ENCODE measurements around the gene PAM16.

The PAM16 gene

DNA sequence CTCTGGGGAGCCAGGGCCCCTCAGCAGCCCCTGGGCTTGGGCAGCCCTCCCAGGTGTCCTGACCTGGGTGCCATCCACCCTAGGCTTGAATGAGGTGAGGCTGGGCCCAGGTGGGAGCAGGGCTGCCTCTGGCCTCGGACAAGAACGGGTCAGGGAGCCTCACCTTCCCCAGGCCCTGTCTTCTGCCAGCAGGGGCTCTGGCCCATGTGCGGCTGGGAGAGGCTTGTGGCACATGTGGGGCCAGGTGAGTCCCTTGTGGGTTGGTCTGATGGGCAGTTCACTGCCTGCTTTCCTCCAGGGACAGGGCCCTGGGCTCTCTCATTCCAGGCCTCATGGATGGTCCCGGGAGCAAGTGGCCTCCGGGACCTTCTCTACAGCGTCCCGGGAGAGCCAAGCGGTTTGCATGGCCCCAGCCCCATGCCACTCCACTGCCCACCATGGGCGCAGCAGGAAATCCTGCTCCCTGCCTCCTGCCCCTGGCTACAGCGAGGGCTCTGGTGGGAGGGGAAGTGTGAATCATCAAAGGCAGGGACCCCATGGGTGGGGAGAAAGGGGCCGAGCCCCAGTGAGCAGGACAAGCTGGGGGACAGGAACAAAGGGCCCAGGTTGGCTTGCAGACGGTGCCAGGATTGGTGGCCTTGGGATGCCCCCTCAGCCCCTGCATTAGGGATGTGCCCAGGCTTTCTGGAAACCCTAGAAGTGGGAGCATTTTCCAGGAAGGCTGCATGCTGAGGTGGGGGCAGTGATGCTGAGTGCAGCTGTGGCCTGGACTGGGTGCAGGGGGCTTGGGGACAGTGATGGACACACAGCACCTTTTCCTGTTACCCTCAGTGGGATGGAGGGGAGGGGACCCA is 32.7 kb upstream of the PAM16 start:
- DNase-seq = no peak

DNA sequence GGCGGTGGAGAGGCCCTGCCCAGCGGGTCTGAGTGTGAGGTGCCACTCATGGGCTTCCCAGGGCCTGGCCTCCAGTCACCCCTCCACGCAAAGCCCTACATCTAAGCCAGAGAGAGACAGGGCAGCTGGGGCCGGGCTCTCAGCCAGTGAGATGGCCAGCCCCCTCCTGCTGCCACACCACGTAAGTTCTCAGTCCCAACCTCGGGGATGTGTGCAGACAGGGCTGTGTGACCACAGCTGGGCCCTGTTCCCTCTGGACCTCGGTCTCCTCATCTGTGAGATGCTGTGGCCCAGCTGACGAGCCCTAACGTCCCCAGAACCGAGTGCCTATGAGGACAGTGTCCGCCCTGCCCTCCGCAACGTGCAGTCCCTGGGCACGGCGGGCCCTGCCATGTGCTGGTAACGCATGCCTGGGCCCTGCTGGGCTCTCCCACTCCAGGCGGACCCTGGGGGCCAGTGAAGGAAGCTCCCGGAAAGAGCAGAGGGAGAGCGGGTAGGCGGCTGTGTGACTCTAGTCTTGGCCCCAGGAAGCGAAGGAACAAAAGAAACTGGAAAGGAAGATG is 31.8 kb upstream of the PAM16 start:
- DNase-seq = no peak

DNA sequence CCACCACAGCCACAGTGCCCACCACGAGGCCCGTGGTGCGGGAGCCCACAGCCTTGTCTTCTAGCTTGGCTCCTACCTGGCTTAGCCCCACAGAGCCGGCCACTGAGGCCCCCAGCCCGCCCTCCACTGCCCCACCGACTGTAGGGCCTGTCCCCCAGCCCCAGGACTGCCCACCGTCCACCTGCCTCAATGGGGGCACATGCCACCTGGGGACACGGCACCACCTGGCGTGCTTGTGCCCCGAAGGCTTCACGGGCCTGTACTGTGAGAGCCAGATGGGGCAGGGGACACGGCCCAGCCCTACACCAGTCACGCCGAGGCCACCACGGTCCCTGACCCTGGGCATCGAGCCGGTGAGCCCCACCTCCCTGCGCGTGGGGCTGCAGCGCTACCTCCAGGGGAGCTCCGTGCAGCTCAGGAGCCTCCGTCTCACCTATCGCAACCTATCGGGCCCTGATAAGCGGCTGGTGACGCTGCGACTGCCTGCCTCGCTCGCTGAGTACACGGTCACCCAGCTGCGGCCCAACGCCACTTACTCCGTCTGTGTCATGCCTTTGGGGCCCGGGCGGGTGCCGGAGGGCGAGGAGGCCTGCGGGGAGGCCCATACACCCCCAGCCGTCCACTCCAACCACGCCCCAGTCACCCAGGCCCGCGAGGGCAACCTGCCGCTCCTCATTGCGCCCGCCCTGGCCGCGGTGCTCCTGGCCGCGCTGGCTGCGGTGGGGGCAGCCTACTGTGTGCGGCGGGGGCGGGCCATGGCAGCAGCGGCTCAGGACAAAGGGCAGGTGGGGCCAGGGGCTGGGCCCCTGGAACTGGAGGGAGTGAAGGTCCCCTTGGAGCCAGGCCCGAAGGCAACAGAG is 31.0 kb upstream of the PAM16 start:
- DNase-seq = no peak

DNA sequence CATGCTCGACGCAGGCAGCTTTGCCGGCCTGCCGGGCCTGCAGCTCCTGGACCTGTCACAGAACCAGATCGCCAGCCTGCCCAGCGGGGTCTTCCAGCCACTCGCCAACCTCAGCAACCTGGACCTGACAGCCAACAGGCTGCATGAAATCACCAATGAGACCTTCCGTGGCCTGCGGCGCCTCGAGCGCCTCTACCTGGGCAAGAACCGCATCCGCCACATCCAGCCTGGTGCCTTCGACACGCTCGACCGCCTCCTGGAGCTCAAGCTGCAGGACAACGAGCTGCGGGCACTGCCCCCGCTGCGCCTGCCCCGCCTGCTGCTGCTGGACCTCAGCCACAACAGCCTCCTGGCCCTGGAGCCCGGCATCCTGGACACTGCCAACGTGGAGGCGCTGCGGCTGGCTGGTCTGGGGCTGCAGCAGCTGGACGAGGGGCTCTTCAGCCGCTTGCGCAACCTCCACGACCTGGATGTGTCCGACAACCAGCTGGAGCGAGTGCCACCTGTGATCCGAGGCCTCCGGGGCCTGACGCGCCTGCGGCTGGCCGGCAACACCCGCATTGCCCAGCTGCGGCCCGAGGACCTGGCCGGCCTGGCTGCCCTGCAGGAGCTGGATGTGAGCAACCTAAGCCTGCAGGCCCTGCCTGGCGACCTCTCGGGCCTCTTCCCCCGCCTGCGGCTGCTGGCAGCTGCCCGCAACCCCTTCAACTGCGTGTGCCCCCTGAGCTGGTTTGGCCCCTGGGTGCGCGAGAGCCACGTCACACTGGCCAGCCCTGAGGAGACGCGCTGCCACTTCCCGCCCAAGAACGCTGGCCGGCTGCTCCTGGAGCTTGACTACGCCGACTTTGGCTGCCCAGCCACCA is 30.2 kb upstream of the PAM16 start:
- no peak for DNase-seq

DNA sequence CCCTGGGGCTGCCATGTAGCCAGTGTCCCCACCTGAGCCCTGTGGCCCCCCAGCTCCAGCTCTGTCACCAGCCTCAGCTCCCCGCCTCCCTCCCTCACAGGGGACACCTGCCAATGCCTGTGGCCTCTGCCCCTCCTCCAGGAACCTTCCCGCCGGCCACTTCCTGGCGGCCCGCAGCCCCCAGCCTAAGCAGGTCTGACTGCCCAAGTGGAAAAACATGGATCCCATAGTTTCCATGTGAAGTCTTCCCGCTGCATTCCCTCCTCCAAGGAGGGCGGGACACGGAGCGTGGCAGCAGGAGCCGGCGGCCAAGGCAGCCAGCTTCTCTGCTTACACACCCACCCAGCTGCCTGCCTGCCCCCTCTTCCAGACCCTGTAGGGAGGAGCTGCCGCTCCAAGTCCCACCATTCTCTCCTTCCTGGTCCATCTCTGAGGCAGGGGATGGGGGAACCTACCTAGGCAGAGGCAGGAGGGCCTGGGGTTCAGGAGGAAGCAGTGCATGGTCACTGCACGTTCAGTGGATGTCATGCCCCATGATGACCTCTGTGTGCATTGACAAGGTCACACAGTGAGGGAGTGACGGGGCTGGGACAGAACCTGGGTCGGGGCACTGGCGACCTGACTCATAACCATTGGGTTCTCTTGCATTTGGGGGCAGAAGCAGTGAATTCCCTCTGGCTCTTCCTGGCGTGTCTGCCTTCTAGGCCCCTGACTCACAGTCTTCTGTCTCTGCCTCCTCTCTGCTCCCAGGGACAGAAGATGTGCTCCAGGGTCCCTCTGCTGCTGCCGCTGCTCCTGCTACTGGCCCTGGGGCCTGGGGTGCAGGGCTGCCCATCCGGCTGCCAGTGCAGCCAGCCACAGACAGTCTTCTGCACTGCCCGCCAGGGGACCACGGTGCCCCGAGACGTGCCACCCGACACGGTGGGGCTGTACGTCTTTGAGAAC is 29.3 kb upstream of the PAM16 start:
- DNase-seq = no peak

DNA sequence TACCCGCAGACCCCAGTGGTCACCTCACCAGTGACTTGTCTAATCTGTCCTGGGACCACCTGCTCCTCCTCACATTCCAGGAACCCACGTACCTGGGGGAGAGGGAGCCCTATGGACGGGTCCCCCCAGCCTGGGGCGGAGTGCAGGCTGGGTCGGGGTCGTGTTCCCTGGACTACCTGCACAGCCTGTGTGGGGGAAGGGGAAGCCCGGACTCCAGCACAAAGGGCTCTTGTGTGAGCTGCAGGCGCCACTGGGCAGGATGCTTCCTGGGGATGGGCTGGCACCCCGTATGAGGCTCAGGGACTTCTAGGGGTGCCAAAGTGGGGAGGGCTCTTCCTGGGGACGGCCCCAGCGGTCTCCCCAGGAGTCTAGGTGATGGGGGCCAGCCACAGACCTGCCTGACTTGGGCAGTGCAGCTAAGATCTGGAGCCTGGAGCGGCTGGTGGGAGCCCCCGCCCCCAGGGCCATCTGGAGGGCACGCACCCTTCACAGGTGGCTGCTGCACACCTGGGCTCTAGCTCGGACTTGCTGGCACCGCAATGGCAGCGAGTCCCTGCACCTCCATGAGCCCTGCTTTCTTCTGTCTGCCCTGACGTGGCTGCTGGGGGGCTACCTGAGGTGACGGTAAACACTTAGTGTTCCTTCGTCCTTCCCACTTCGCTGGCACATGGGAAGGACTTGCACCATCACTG is 28.0 kb upstream of the PAM16 start:
- DNase-seq = no peak

DNA sequence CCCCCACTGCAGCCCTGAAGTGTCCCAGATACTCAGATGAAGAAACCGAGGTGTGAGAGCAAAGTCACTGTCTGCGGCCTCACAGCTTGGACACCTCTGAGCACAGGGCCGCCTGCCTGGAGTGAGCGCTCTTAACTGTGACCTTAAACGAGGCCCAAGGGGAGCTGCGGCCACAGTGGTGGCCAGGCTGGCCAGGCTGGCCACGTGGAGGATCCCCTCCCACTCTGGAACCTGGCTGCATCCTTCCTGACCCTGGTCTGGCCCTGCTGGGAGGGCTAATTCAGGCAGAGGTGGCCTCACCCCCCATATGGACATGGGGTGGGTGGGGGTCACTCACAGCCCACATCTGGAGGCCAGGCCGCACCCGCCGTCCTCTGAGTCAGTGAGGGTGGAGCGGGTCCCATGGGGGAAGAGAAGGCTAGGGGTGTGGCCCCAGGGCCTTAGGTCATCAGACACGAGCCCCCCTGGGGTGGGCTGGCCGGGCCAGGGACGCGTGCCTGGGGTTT is 27.1 kb upstream of the PAM16 start:
- no peak for DNase-seq

DNA sequence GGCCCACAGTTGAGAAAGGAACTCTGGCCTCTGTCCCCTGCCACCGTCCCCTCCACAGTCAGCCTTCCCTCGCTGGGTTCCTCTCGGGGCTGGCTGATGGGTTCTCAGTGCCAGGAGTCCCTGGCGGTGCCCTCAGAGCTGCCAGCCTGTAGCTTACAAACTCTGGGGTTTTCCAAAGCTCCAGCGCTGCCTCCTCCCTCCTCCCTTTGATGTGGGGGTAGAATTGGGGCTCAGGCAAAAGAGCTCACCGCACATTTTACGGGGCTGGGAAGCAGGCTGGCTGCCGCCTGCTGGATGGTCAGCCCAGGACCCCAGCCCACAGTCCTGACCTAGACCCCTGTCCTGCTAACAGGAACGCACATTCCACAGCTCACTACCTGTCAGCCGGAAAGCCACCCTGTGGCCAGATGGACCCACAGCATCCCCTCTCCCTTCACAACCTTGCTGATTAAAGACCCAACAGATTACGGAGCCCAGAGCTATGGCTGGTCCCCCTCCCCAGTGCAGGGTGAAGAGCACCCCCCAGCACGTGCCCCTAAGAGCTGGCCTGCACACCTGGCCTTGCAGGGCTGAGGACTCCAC is 26.5 kb upstream of the PAM16 start:
- no peak for DNase-seq

DNA sequence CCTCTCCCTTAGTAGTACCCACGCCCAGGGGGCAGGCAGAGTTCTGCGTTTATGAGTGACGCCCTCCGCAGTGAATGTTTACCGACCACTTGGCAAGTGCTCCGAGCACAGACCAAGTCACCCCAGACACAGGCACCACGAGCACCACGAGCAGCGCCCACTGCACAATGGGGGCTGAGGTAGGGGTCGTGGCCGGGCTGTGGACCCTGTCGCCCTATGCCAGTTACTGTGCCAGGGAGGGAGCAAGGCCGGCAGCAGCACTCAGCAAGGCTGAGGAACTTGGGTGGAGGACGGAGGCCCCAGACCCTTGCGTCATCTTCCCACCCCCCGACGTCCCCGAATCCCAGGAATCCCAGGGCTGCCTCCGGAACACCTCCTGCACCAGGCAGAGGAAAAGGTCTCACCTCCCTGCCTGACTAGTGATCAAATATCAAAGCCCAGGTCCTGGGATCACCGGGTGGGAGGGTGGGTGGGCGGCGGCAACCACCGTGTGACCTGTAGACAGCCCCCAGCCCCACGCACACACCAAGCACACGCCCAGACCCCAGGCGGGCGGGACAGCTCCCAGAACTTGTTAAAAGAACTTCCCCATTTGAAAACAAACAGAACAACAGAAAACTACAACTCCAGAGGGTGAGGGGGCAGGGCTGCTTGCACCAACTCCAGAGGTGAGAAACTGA is 25.9 kb upstream of the PAM16 start:
- DNase-seq = no peak

DNA sequence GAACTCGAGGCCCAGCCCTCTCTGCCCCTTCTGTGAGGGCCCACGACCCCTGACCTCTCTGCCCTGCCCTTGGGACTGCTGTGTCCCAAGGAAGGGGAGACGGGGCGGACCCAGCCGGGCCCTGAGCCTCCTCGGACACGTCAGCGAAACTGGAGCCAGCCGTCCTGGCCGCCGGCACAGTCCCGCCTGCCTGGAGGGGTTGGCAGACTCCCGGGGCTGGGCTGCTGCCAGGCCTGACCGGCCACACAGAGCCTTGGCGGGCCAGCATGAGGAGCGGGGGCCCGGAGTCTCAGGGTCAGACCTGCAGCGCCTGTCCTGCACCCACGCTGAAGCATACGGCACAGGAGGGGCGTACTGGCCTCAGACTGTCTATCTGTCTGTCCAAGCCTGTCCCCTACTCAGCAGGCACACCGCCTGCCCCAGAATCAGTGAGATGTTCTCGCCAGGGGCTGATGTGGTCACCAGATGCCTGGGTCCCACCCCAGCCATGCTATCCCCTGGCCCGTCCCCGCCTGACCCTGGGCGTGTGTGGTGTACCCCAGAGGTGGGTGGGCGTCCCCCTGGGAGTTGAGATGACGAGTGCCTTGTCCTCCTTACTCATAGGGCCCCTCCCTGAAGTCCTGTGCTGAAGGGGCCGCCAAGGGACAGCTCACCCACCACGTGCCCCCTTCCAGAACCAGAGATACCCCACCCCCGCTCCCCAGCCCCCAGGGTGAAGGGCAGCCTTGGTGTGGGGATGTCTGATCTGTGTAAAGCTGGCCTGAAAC is 25.2 kb upstream of the PAM16 start:
- DNase-seq = no peak

DNA sequence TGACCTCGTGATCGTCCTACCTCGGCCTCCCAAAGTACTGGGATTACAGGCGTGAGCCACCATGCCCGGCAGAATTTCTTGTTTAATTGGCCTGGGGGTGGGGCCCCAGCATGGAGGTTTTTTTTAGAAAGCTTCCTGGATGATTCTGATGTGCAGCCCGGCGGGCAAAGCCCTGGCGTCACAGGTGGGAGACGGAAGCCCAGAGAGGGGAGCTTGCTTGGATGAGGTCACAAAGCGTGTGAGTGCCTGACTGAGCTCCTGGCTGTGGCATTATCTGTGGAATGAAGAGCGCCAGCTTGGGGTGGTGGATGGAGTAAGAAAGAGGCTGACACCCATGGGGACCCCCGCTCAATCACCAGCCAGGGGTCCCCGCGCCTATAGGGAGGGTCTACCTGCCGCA is 24.6 kb upstream of the PAM16 start:
- DNase-seq = no peak

DNA sequence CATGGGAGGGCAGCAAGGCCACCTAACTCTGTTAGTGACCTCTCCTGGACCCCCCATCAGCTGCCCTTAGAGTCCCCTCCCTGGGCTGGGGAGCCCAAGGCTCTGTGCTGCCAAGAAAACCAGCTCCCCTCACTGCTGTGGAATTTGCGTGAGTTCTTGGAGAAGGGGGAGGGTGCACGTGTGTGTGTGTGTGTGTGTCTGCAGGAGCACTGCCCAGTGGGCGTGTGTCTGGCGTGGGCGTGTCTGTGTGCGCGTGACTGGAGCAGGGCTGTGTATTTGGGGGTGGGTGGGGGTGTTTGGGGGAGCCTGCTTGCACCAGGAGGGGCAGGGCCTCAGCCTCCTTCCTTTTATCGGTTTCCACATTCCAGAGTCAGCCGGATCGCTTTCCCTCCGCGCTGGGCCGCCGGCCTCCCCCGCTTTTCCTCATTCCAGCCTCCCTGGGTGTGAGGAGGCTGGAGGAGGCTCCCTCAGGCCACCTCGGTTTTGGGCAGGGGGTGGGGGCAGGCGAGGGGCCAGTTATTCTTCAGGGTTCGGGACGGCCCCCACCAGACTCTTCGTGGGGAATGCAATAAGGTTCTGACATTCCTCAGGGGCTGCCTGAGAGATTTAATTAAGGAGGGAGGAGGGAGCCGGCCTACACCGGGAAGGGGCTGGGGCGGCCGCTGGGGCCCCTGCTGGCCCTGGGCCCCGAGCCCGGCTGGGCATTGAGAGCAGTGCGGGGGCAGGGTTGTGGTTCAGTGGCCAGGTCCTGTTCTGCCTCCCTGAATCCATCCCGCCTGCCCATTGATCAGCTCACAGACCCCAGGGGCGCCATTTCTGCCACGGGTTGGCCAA is 23.0 kb upstream of the PAM16 start:
- DNase-seq = no peak

DNA sequence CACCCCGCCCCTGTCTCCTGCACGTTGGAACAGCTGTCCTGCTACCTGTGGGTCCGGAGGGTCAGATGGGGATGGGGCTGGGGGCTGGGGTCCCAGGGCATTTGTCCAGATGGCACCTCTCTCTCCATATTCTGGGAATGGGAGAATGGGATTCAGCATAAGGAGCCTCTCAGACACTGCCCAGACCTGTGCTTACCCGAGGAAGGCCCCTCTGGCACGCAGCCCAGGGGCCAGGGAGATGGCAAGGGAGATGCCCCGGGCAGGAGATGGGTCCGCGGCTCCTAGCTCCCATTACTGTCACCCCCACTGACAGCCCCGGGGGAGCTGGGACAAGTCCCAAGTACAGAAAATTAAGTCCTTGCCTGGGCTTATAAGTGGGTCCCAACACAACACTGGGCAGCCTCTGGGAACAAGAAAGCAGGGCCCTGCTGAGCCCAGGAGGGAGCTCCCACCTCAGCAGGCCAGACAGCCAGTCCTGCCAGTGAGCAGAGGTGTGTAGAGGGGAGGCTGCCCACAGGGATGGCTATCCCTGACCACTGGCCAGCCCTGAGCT is 22.3 kb upstream of the PAM16 start:
- DNase-seq = no peak

DNA sequence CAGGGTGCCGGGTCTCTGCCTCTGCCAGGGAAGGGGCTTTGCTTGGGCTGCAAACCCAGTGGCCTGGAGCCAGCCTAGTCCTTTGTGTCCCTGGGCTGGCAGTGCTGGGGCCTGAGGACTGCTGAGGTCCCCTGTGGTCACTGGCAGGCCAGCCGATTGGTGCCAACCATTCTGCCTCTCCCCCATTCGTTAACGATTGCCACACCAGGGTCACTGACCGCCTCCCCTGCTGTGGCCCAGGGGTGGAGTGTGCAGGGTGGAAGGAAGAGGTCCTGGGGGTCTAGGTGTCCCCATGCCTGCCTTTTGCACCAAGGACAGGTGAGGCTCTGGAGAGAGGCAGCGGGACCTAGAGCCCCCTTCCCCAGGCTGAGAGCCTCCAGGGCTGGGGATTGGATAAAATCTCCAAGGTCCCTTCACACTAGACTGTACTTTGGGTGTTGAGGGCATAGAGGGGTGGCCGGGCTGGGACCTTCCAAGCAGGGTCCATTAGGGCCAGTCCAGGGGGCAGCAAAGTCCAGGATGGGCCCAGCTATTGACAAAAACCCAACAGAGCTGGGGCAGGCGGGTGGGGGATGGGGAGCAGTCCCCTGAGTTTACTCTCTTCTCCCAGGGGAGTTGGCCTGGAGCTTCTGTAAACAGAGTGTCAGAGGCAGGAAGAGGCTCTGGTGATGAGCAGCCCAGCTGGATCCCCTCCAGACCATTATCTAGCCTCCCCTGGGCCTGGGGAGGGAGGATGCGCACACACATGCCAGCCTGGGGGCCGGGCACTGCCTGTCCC is 21.6 kb upstream of the PAM16 start:
- peak; percentile 45 for DNase-seq

DNA sequence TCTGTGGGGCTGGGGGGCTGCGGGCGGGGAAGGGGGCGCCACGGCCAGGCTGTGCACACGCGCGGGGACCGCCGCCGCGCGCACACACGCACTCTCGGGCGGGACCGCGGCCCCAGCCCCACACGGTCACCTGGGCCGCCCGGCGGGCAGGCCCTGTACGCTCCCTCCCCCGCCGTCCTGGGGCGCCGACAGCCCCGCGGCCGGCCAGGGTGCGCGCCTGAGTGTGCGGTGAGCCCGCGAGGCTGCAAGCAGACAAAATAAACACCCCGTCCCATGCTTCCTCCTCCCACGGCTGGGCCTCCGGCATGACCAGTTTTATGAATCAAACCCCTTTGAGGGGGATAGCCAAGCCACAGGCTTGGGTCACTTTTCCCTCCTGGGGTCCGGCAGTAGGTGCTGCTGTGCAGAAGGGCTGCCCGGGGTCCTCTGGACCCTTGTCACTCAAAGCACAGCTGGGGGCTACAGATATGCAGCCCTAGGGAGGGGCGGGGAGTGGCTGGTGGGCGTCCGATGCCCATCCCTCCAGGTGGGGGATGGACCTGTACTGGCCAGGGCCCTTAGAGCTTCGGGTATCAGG is 21.0 kb upstream of the PAM16 start:
- DNase-seq = no peak

DNA sequence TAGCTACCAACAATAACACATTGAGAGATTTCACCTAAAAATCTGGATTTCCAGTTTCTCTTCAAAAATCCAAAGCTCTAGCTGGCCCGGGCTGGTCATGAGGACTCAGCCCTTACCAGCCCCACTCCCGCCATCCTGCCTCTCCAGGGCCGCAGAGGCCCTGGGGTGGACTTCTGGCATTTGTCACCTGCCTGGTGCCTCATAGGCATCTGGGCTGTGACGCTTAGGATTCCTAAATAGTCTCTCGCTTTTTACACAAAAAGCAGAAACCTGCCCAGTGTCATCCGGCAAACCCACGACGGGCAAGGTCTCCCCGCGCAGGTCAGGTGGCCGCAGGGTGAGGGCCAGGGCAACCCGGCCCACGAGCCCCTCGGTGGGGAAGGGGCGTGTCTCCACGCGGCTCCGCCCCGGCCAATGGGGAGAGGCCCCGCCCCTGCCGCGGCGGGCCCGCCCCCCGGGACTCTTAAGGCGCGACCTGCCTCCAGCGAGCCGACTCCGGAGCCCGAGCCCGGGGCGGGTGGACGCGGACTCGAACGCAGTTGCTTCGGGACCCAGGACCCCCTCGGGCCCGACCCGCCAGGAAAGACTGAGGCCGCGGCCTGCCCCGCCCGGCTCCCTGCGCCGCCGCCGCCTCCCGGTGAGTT is 20.4 kb upstream of the PAM16 start, which contains the start of gene VASN:
Gene VASN, plus strand, starts transcription at position 492 of the 644 bp plus-strand sequence. CDS start 9,030 bp downstream, outside the sequence.
- no peak for DNase-seq

All from NCI-H510A treated with DMSO at 0.1 percent for 48 hours (cell line).